Ascending aorta (tissue), 2 donors: ENCODE measurements around the gene SREK1IP1. TPM values are rescaled to one million over a fixed set of nuclear protein-coding genes. Genes with fewer than 3 reads are reported as not detected.

Experiments
- DNase-seq, 2 donors: peaks; one replicate each; pipeline ENCODE4 v3.0.0-alpha.2; 2019; ENCODE audit warnings: low spot score in 2 of 2
- H3K27ac ChIP-seq, 2 donors: fragments of 200-600 bp; sonication (generic); one replicate each; pipeline ENCODE4 v1.5.1; 2016 to 2017; ENCODE audit warnings: mild to moderate bottlenecking in 1 of 2
- H3K27me3 ChIP-seq: fragments of 200-600 bp; sonication (generic); one replicate; pipeline ENCODE4 v1.5.1; 2017
- H3K36me3 ChIP-seq, 2 donors: fragments of 200-600 bp; sonication (generic); one replicate each; pipeline ENCODE4 v1.5.1; 2016
- H3K4me1 ChIP-seq, 2 donors: fragments of 200-600 bp; sonication (generic); one replicate each; pipeline ENCODE4 v1.5.1; 2016 to 2017; ENCODE audit warnings: mild to moderate bottlenecking in 1 of 2
- H3K4me3 ChIP-seq, 2 donors: fragments of 200-600 bp; sonication (generic); one replicate each; pipeline ENCODE4 v1.5.1; 2016 to 2017; ENCODE audit warnings: mild to moderate bottlenecking in 1 of 2
- H3K9me3 ChIP-seq, 2 donors: fragments of 200-600 bp; sonication (generic); one replicate each; pipeline ENCODE4 v1.5.1; 2016
- intact Hi-C: fragments of 100-400 bp; cut with DNase I; formaldehyde crosslinking; loops from one replicate; pipeline ENCODE4 v1.15.1; 2023
- total RNA-seq: library from RNA; depleted of rRNA; stranded (reverse); fragments of >200 nt; gene quantifications from one replicate; pipeline ENCODE4 v1.1.0, GENCODE V29; 2016
- TF ChIP-seq, protein P1 (sequence below), 3 experiments: fragments of 200-600 bp in 2 of 3; fragments of 450-650 bp in 1 of 3; sonication (generic) in 2 of 3; IDR thresholded peaks; one replicate each; pipeline ENCODE4 v1.5.1; 2016 to 2019; ENCODE audit warnings: antibody characterized with exemption in 3 of 3, mild to moderate bottlenecking in 1 of 3, moderate library complexity in 1 of 3

The SREK1IP1 gene
- total RNA-seq, 1 donor from 2014 or later: 7.9 TPM

DNA sequence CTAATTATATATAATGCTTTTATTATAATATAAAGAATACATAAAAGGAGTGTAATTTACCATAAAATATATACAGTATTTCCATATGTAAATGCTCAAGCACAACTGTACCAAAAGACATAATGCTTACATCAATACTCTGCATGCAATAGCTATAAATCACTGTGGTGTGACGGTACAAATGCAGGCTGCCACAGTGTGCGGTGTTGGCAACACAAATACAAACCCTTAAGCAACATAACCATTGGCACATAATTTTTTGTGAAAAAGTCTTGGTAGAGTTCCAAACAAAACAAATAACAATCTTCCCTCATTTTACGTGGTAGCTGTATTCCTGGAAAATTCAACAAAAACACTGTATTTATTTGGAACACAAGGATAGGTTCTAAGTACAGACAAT is 80.1 kb downstream of the SREK1IP1 start:
- intact Hi-C loops: no loop called here
- H3K27ac ChIP-seq: no peak overlapping the region
- DNase-seq: no peak
- no peaks in the 10 kb centered on the region for H3K4me1 ChIP-seq
- H3K36me3 ChIP-seq: no peaks in the 10 kb centered on the region
- no peak overlapping the region for H3K4me3 ChIP-seq
- TF ChIP-seq, protein P1, sequence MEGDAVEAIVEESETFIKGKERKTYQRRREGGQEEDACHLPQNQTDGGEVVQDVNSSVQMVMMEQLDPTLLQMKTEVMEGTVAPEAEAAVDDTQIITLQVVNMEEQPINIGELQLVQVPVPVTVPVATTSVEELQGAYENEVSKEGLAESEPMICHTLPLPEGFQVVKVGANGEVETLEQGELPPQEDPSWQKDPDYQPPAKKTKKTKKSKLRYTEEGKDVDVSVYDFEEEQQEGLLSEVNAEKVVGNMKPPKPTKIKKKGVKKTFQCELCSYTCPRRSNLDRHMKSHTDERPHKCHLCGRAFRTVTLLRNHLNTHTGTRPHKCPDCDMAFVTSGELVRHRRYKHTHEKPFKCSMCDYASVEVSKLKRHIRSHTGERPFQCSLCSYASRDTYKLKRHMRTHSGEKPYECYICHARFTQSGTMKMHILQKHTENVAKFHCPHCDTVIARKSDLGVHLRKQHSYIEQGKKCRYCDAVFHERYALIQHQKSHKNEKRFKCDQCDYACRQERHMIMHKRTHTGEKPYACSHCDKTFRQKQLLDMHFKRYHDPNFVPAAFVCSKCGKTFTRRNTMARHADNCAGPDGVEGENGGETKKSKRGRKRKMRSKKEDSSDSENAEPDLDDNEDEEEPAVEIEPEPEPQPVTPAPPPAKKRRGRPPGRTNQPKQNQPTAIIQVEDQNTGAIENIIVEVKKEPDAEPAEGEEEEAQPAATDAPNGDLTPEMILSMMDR (IDR thresholded peaks at IDR 0.05): no peak
- H3K27me3 ChIP-seq: no peaks in the 10 kb centered on the region
- H3K9me3 ChIP-seq: no peaks in the 10 kb centered on the region

DNA sequence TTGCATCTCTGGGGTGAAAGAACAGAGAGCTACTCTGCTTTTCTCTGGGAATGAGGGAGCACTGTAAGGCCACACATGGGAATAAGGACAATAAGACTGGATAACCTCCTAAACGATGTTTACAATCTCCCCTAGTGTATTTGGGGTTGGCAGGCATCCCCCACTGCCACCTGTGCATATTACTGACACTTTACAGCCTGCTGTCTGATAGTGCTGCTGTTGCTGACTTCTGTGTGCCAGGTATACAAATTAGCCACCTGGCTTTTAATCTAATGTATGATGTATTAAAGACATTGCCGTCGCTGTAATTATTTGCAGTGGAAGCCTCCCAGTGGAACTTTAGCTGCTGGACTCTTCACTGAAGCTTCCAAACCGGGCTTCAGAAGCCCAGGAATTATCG is 82.6 kb downstream of the SREK1IP1 start:
- no peaks in the 10 kb centered on the region for H3K4me1 ChIP-seq
- H3K9me3 ChIP-seq: no peaks in the 10 kb centered on the region
- no peak overlapping the region for H3K4me3 ChIP-seq
- no peaks in the 10 kb centered on the region for H3K27me3 ChIP-seq
- TF ChIP-seq, protein P1 (IDR thresholded peaks at IDR 0.05): no peak
- no peak overlapping the region for H3K27ac ChIP-seq
- DNase-seq: no peak
- no peaks in the 10 kb centered on the region for H3K36me3 ChIP-seq
- intact Hi-C loops: no loop called here

DNA sequence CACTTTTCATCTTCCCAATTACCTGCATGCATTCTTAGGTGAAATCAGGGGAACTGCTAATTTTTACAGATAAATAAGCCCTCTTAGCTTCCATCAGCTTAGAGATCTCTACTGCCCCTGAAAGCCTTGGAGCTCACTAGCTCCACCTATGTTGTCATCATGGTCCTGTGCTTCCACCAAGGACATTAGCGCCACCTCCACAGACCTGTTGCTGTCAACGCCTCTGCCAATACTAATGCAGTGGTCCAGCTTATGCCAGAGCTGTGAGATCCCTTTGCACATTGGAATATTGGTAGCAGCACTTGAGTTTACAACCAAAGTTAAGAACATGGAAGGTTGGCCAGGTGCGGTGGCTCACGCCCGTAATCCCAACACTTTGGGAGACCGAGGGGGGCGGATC is 85.9 kb downstream of the SREK1IP1 start:
- H3K36me3 ChIP-seq: no peaks in the 10 kb centered on the region
- no peak for DNase-seq
- no peaks in the 10 kb centered on the region for H3K4me1 ChIP-seq
- H3K9me3 ChIP-seq: no peaks in the 10 kb centered on the region
- TF ChIP-seq, protein P1 (IDR thresholded peaks at IDR 0.05): no peak
- intact Hi-C loops: no loop called here
- no peak overlapping the region for H3K27ac ChIP-seq
- H3K4me3 ChIP-seq: no peak overlapping the region
- H3K27me3 ChIP-seq: no peaks in the 10 kb centered on the region

DNA sequence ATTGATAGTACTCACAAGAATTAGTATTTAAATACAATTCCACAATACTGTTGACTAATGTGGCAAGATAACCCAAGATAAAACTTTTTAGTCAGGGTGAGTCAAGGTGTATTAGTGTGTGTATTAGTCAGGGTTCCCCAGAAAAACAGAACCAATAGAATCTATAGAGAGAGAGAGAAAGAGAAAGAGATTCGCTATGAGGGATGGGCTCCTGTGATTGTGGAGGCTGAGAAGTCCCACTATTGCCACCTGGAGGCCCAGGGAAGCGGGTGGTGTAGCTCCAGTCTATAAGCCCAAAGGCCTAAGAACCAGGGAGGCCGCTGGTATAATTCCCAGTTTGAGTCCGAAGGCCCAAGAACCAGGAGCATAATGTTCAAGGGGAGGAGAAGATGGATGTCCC is 88.2 kb downstream of the SREK1IP1 start:
- intact Hi-C loops: no loop called here
- TF ChIP-seq, protein P1 (IDR thresholded peaks at IDR 0.05): no peak
- H3K36me3 ChIP-seq: no peaks in the 10 kb centered on the region
- no peaks in the 10 kb centered on the region for H3K4me1 ChIP-seq
- no peaks in the 10 kb centered on the region for H3K27me3 ChIP-seq
- no peak for DNase-seq
- no peak overlapping the region for H3K4me3 ChIP-seq
- no peaks in the 10 kb centered on the region for H3K9me3 ChIP-seq
- no peak overlapping the region for H3K27ac ChIP-seq

DNA sequence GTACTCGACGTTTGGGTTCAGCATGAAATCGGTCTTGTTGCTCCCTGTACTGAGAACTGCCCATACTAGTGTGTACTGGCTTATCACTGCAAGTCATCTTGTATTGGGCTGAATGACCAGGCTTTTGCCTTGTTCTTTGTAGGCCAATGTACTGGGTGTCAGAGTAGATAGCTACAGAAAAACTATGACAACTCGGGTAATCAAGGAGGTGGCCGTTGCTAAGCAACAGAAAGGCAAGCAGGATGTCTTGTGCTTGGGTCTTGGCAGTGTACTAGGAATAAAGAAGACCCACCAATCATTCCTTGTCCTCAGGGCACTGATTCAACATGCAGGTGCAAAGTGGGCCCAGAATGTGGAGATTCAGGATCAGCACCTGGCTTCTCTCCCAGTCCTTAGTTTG is 90.1 kb downstream of the SREK1IP1 start:
- no peaks in the 10 kb centered on the region for H3K36me3 ChIP-seq
- intact Hi-C loops: no loop called here
- TF ChIP-seq, protein P1 (IDR thresholded peaks at IDR 0.05): no peak
- no peaks in the 10 kb centered on the region for H3K9me3 ChIP-seq
- H3K4me1 ChIP-seq: no peaks in the 10 kb centered on the region
- H3K27me3 ChIP-seq: no peaks in the 10 kb centered on the region
- H3K4me3 ChIP-seq: no peak overlapping the region
- no peak overlapping the region for H3K27ac ChIP-seq
- DNase-seq: no peak

DNA sequence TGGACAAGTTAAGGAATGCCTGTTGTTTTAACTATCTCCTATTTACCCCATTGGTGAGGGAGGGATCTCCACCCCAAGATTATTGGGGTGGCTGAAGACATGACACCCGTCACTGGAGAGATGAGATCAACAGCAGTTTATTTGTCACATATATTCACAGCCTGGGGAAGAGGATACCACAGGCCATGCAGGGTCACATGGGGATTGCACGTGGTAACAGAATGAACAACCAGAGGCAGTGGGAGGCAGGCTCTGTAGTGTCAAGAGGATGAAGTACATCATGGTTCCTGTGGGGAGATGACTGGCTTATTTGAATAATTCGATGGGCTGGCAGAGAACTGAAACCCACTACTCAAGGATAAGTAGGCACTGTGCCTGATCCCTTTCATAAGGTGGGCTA is 96.8 kb downstream of the SREK1IP1 start:
- TF ChIP-seq, protein P1 (IDR thresholded peaks at IDR 0.05): no peak
- Histone ChIP-seq H3K4me3 (no peak overlapping the region), H3K27me3 (no peaks in the 10 kb centered on the region), H3K36me3 (no peaks in the 10 kb centered on the region), H3K9me3 (no peaks in the 10 kb centered on the region), H3K4me1 (no peaks in the 10 kb centered on the region), H3K27ac (no peak overlapping the region)
- DNase-seq: no peak
- intact Hi-C loops: no loop called here
